ENCODE measurements around the gene TSPYL4. TPM values are rescaled to one million over a fixed set of nuclear protein-coding genes. Genes with fewer than 3 reads are reported as not detected.

Gene TSPYL4
- total RNA-seq, 4 donors from 2014 or later: 2.8 to 4.8 (median 3.8) TPM

GRCh38 chr6:116282698-116283097 is 28.8 kb upstream of the TSPYL4 start:
- Histone ChIP-seq H3K27me3 (no peaks in the 10 kb centered on the region), H3K4me3 (no peak overlapping the region), H3K36me3 (peaks cover 0 to 4% of the 10 kb centered on the region in 2 donors), H3K9me3 (no peaks in the 10 kb centered on the region), H3K4me1 (peaks cover 23 to 29% of the 10 kb centered on the region in 2 donors), H3K27ac (no peak overlapping the region)
- intact Hi-C loops (cut with DNase I; ENCODE audit: low total_unique reads): loop anchor here (5.0 to 10.0 kb wide), 2 partner anchors 90 to 132 kb away; partner anchors contain the start of gene DSE
- in situ Hi-C loops (cut with MboI; ENCODE audit: low sequenced_read_pairs in 4 of 4): loop anchor here in 2 of 4 donors (10.0 to 25.0 kb wide), 2 partner anchors 255 to 282 kb away; partner anchors contain the start of gene TRAPPC3L (in 1 of the 2)
- no peak for DNase-seq
- no peak for TF ChIP-seq POLR2A (IDR thresholded peaks at IDR 0.05)
- no peak for TF ChIP-seq CTCF (IDR thresholded peaks at IDR 0.05 in 4 of 5, conservative IDR thresholded peaks at IDR 0.05 in 1 of 5)
- no peak for ATAC-seq

- no peak for DNase-seq
- intact Hi-C loops (cut with DNase I; ENCODE audit: low total_unique reads) (loop anchor here (2.0 to 10.0 kb wide), 3 partner anchors 91 to 290 kb away; partner anchors contain the start of genes DSE and RWDD1), in situ Hi-C loops (cut with MboI; ENCODE audit: low sequenced_read_pairs in 4 of 4) (loop anchor here in 2 of 4 donors (10.0 to 25.0 kb wide), 2 partner anchors 256 to 284 kb away; partner anchors contain the start of gene TRAPPC3L (in 1 of the 2))
- Histone ChIP-seq H3K4me3 (no peak overlapping the region), H3K36me3 (peaks cover 0 to 4% of the 10 kb centered on the region in 2 donors), H3K4me1 (peaks cover 41 to 45% of the 10 kb centered on the region in 2 donors), H3K27me3 (no peaks in the 10 kb centered on the region), H3K9me3 (no peaks in the 10 kb centered on the region), H3K27ac (peak overlapping the region in 2 of 4 donors; percentile 94 to 99)
- TF ChIP-seq CTCF (IDR thresholded peaks at IDR 0.05 in 4 of 5, conservative IDR thresholded peaks at IDR 0.05 in 1 of 5): no peak
- no peak for TF ChIP-seq POLR2A (IDR thresholded peaks at IDR 0.05)
- ATAC-seq: no peak
These were observed 27.1 kb upstream of the TSPYL4 start for GRCh38 chr6:116280933-116281316.

GRCh38 chr6:116280161-116280932 is 26.5 kb upstream of the TSPYL4 start:
- Histone ChIP-seq H3K4me1 (peaks cover 47 to 51% of the 10 kb centered on the region in 2 donors), H3K27ac (peak overlapping the region; percentile 90 to 99 (median 96)), H3K27me3 (no peaks in the 10 kb centered on the region), H3K36me3 (peaks cover 0 to 4% of the 10 kb centered on the region in 2 donors), H3K4me3 (peak overlapping the region; percentile 69 to 99 (median 86)), H3K9me3 (no peaks in the 10 kb centered on the region)
- intact Hi-C loops (cut with DNase I; ENCODE audit: low total_unique reads): loop anchor here (2.0 to 10.0 kb wide), 3 partner anchors 92 to 290 kb away; partner anchors contain the start of genes DSE and RWDD1
- TF ChIP-seq POLR2A (IDR thresholded peaks at IDR 0.05) (no peak), CTCF (IDR thresholded peaks at IDR 0.05 in 4 of 5, conservative IDR thresholded peaks at IDR 0.05 in 1 of 5) (no peak)
- DNase-seq (no peak), ATAC-seq (no peak)
- in situ Hi-C loops (cut with MboI; ENCODE audit: low sequenced_read_pairs in 4 of 4): loop anchor here in 2 of 4 donors (10.0 to 25.0 kb wide), 2 partner anchors 257 to 284 kb away; partner anchors contain the start of gene TRAPPC3L (in 1 of the 2)

- H3K4me1 ChIP-seq: peaks cover 54 to 59% of the 10 kb centered on the region in 2 donors
- intact Hi-C loops (cut with DNase I; ENCODE audit: low total_unique reads): loop anchor here (1.0 to 10.0 kb wide), 5 partner anchors 25 to 291 kb away; partner anchors contain the start of genes DSE, NT5DC1, RWDD1 and TSPYL4
These were observed 25.6 kb upstream of the TSPYL4 start, which contains the start of gene TSPYL1 for GRCh38 chr6:116279232-116280160. TSPYL1 (minus strand) TSS chr6:116279930; CDS start chr6:116279830, 100 bp downstream.

More at GRCh38 chr6:116279232-116280160, 25.6 kb upstream of the TSPYL4 start, which contains the start of gene TSPYL1:
- peak within 1 kb of the TSS; percentile 69 to 99 (median 86) for H3K4me3 ChIP-seq
- DNase-seq: peak; percentile 93 to 94
- ATAC-seq: peak; percentile 98
- H3K27ac ChIP-seq: peak within 1 kb of the TSS; percentile 90 to 99 (median 96)
- H3K36me3 ChIP-seq: peaks cover 0 to 6% of the 10 kb centered on the region in 2 donors
- in situ Hi-C loops (cut with MboI; ENCODE audit: low sequenced_read_pairs in 4 of 4): loop anchor here in 3 of 4 donors (10.0 to 25.0 kb wide), 3 partner anchors 255 to 285 kb away; partner anchors contain the start of gene TRAPPC3L (in 1 of the 3)
- TF ChIP-seq CTCF (IDR thresholded peaks at IDR 0.05 in 4 of 5, conservative IDR thresholded peaks at IDR 0.05 in 1 of 5) (peak in 1 of 5 experiments; percentile 9), POLR2A (IDR thresholded peaks at IDR 0.05) (peak; percentile 92 to 96)
- H3K9me3 ChIP-seq: no peaks in the 10 kb centered on the region
- no peaks in the 10 kb centered on the region for H3K27me3 ChIP-seq

Data from gastrocnemius medialis (tissue), 4 donors.